Choroid plexus epithelial cell (primary cell): Measurements from ENCODE around the gene SP1.

Source experiments
- DNase-seq: peaks from one replicate; pipeline ENCODE4 v3.0.0-alpha.2; 2010; ENCODE audit warnings: low read depth
- H3K4me3 ChIP-seq: 2 replicates; pipeline ENCODE4 v1.5.1; 2011; ENCODE audit warnings: low read depth, mild to moderate bottlenecking, control low read depth, low read length, moderate library complexity
- CTCF ChIP-seq: conservative IDR thresholded peaks from 2 replicates; pipeline ENCODE4 v1.5.1; 2011; ENCODE audit warnings: low read depth, mild to moderate bottlenecking, control low read depth, inconsistent platforms, low read length, moderate library complexity

SP1 gene

GRCh38 chr12:53464685-53465418 is 84.9 kb downstream of the SP1 start:
- no peak for TF ChIP-seq CTCF
- no peak overlapping the region for H3K4me3 ChIP-seq
- DNase-seq = no peak

- no peak for DNase-seq
- TF ChIP-seq CTCF = peak; percentile 21
- no peak overlapping the region for H3K4me3 ChIP-seq
Measured at GRCh38 chr12:53465679-53466078, 85.7 kb downstream of the SP1 start.
